GM18867 (cell line): Measurements from ENCODE around the gene NEK8.

Experiments used
- ATAC-seq: cut with Tn5 transposase; IDR thresholded peaks from one replicate; pipeline ENCODE4 v1.9.1; 2021; ENCODE audit warnings: mild to moderate bottlenecking, moderate library complexity; ENCODE audit not compliant: unreplicated experiment

The NEK8 gene

DNA sequence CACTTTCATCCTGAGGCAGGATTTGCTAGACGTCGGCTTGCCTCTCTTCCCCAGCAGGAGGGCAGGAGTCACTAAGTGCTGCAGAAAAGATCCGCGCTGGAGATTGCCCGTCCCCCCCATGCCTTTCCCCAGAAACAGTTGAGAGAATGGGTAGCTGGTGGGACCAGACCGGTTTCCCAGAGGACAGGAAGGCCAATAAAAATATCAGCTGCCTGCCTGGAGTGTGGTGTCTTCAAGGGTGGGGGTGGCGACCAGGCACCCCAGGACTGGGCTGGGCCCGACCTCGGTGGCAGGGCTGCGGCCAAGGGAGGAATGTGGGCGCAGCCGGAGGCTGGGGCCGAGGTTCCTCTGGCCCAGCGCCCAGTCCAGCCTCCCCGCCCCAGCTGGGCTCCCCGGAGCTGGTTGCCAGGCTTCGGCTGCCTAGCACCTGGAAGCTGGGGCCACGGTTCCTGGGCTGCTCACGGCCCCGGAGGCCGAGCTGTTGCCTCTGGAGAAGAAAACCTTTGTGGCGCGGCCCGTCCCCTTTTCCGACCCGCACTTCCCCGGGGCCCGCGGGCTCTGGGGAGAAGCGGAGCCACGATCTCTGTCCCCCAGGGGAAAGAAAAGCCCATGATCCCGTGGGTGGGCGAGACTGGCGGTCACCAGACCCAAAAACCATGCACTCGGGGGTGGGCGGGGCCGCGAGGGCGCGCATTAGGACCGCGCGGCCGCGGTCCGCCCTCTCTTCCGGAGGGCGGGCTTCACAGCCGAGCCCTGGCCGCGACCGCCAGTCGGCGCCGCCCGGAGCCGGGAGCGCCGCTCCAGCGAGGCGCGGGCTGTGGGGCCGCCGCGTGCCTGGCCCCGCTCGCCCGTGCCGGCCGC, 14.9 kb downstream of the NEK8 start, which contains the start of gene TRAF4:
TRAF4 (plus strand) TSS at position 769 of the 861 bp plus-strand sequence. CDS start 102 bp downstream, outside the sequence.
- ATAC-seq, result peak; percentile 67

- peak; percentile 28 for ATAC-seq
Observed at GRCh38 chr17:28744104-28744971, 15.8 kb downstream of the NEK8 start.

GRCh38 chr17:28744972-28745785, 16.6 kb downstream of the NEK8 start:
- no peak for ATAC-seq

DNA sequence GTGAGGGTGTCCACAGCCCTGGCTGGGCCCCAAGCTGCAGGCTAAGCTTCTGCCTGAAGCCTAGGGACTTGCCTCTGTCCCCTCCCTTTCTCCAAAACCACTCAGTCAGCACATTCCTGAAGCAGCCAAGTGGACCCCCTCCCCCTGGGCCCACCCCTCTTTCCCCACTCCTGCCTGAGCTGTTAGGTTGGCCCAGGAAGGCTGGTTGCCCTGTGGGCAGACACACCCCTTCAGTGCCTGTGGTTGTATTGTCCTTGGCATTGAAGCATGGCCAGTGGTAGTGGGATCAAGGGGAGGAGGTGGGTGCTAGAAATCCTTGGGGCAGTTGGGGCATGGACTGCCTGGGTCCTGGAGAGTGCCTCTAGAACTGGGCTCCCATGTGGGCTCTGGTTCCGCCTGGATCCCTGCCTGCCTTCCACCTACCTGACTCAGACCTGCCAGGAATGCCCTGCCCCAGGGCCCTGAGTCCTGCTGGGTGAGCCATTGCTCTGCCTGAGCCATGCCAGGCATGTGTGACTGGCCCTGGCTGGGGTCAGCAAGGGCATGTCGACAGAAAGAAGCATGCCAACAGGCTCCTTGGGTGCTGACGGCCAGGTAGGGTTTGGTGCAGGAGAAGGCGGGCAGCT, 17.3 kb downstream of the NEK8 start:
- no peak for ATAC-seq

- no peak for ATAC-seq
Observed at GRCh38 chr17:28746611-28747050, 18.0 kb downstream of the NEK8 start.

DNA sequence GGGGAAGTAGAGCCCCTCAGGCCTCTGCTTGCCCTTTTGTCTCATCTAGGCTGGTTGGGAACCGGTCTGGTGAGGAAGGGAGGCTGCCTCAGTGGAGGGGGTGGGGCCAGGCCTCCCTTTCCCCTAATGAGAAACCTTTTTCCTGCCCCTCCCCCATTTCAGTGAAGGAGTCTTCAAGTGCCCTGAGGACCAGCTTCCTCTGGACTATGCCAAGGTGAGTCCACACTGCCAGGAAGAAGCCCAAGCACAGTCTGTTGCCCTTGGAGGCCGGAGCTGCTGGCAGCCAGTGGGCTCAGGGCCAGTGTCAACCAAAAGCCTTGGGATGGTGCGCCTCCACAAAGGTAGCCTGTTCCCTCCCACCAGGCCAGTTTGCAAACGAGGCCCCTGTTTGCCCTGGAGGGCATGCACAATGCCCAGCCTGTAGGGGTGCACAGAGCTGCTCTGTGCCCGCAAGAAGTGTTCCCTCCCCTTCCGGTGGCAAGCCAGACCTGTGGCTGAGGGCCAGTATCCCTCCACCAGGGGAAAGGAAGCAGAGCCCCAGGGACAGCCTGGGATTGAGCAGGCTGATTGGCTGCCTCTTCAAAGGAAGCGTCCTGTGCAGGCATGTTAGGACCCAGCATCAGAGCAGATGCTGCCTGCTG, 18.6 kb downstream of the NEK8 start:
- ATAC-seq, result no peak

DNA sequence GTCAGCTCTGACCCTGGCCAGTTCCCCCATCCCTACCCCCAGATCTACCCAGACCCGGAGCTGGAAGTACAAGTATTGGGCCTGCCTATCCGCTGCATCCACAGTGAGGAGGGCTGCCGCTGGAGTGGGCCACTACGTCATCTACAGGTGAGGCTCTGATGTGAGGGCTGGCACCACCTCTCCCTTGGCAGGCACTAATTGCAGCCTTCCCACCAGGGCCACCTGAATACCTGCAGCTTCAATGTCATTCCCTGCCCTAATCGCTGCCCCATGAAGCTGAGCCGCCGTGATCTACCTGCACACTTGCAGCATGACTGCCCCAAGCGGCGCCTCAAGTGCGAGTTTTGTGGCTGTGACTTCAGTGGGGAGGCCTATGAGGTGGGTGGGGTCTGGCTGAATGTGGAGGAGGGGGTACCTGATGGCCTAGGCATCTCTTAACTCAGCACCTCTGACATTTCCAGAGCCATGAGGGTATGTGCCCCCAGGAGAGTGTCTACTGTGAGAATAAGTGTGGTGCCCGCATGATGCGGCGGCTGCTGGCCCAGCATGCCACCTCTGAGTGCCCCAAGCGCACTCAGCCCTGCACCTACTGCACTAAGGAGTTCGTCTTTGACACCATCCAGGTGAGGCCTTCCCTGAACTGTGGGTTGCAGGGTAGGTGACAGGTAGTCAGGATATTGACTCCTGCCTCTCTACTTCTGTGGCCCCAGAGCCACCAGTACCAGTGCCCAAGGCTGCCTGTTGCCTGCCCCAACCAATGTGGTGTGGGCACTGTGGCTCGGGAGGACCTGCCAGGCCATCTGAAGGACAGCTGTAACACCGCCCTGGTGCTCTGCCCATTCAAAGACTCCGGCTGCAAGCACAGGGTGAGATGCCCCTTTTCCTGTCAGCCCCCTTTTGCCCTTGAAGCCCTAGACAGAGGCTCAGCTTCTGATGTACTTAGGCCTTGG, 19.5 kb downstream of the NEK8 start:
- ATAC-seq, result no peak

DNA sequence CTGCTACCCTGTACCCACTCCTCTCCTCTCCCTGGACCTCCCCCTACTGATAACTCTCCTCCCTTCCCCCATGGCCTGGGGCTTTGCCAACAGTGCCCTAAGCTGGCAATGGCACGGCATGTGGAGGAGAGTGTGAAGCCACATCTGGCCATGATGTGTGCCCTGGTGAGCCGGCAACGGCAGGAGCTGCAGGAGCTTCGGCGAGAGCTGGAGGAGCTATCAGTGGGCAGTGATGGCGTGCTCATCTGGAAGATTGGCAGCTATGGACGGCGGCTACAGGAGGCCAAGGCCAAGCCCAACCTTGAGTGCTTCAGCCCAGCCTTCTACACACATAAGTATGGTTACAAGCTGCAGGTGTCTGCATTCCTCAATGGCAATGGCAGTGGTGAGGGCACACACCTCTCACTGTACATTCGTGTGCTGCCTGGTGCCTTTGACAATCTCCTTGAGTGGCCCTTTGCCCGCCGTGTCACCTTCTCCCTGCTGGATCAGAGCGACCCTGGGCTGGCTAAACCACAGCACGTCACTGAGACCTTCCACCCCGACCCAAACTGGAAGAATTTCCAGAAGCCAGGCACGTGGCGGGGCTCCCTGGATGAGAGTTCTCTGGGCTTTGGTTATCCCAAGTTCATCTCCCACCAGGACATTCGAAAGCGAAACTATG, 20.4 kb downstream of the NEK8 start:
- no peak for ATAC-seq

GRCh38 chr17:28749516-28750177, 21.1 kb downstream of the NEK8 start:
- no peak for ATAC-seq

- ATAC-seq, result peak; percentile 68
Observed at GRCh38 chr17:28750178-28751047, 21.8 kb downstream of the NEK8 start.

GRCh38 chr17:28751600-28752366, 23.2 kb downstream of the NEK8 start:
- ATAC-seq, result no peak

DNA sequence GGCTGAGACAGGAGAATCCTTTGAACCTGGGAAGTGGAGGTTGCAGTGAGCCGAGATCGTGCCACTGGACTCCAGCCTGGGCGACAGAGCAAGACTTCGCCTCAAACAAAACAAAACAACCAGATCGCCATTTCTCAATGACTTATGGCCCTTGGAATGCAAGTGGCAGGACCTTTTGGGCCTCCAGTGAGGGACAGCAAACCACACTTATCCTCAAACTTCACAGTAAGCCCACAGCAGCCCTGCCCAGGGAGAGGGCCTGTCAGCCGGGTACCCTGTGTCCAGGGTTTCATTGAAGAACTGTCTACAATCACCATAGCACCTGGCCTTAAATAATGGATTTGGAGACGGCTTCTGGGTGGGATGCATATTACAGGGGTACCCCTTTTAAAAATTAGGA, 26.9 kb downstream of the NEK8 start:
- no peak for ATAC-seq

DNA sequence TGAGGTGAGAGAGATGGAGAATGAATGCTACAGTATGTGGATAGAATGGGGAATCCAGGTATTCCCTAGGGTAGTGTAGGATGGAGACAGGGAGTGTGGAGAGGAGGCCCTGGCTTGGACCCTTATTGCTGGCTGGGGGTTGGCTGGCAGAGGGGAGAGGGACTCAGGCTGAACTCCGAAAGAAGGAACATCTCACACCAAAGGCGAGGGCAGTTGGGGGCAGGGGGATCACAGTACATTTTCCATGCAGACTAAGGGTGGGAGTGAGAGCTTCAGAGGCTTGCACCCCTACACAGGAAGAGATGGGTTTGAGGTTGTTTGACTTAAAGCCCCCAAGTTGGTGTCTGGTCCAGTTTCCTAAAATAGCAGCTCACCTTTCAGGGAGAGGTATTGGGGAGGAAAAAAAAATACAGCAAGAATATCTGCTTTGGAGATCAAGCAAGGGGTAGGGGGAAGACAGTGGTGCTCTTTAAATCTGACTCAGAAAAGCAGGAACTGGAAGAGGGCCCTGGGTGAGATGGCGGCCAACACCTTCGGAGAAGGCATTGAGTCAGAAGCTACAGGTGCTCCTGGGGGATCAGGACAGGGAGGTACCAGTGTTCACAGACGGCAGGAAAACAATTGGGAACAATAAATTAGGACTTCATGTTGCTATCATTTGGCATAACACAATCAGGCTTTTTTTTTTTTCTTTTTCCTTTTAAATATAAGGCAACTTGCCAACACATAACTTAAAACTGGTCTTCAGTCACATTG, 27.6 kb downstream of the NEK8 start:
- no peak for ATAC-seq

DNA sequence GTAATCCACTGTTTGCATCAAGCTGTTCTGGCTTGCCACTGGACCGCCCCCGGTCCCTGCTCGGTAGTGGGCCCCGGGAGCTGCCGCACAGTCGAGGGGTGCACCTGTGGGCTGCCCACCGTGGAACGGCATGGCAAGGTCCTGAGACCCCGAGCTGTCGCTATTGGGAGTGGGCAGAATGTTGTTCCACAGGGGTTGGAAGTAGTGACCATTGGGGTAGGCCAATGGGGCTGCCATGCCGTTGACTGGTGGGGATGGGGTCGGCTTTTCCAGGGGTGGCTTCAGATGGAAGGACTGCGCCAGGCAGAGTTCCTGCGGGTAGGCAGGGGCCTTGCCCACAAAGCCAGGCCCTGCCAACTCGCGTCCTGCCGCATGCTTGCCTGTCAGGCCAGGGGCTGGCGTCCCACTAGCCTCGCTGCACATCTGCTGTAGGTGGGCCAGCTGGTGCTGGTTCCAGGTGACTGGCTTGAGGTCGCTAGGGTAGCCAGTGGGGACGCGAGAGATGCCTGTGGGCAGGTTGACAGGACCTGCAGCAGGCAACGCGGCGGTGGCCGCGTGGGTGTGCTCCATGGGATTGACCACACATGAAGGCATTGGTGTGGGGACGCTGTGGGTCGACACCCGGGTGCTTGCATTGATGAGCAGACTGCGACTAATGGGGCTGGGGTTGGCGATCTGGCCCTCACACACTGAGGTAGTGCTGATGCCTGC, 30.0 kb downstream of the NEK8 start:
- ATAC-seq, result no peak
